Testis (tissue), 3 donors: ENCODE measurements around the gene GFOD1. TPM values are rescaled to one million over a fixed set of nuclear protein-coding genes. Genes with fewer than 3 reads are reported as not detected.
A peak's percentile ranks its signal among the peaks of the same experiment; 100 is the strongest.

Experiments used
- DNase-seq: peaks from one replicate; pipeline ENCODE4 v3.0.0-alpha.2; 2019
- H3K27ac ChIP-seq, 2 donors: fragments of 200-600 bp; sonication (generic); one replicate each; pipeline ENCODE4 v1.5.1; 2019
- H3K27me3 ChIP-seq: fragments of 200-600 bp; sonication (generic); one replicate; pipeline ENCODE4 v1.5.1; 2019
- H3K36me3 ChIP-seq: fragments of 200-600 bp; sonication (generic); one replicate; pipeline ENCODE4 v1.5.1; 2017; ENCODE audit warnings: low read depth; ENCODE audit errors: missing control alignments
- H3K4me1 ChIP-seq: fragments of 200-600 bp; sonication (generic); one replicate; pipeline ENCODE4 v1.5.1; 2019
- H3K4me3 ChIP-seq, 2 donors: fragments of 200-600 bp; sonication (generic); one replicate each; pipeline ENCODE4 v1.5.1; 2017 to 2019
- H3K9me3 ChIP-seq: fragments of 200-600 bp; sonication (generic); one replicate; pipeline ENCODE4 v1.5.1; 2017
- CTCF ChIP-seq, 3 experiments: fragments of 450-650 bp in 2 of 3; fragments of 200-600 bp in 1 of 3; sonication (generic) in 1 of 3; IDR thresholded peaks; one replicate each; pipeline ENCODE4 v1.5.1; 2016 to 2019; ENCODE audit warnings: antibody characterized with exemption in 3 of 3, mild to moderate bottlenecking in 2 of 3, moderate library complexity in 1 of 3
- POLR2A ChIP-seq: fragments of 450-650 bp; IDR thresholded peaks from one replicate; pipeline ENCODE4 v1.6.1; 2017; ENCODE audit warnings: antibody characterized with exemption, mild to moderate bottlenecking, moderate library complexity
- whole genome bisulfite sequencing, 2 donors: methylation state at CpG; one replicate each; pipeline ENCODE4 v1.1.5; 2018; 5-methylcytosine and 5-hydroxymethylcytosine counted together
- intact Hi-C: fragments of 100-400 bp; cut with DNase I; formaldehyde crosslinking; loops from one replicate; pipeline ENCODE4 v1.15.1; 2023; ENCODE audit warnings: low total_unique reads
- polyA plus RNA-seq: library from polyadenylated mRNA; stranded (reverse); fragments of 350-450 nt; fragmentation: Illumina TruSeq; extraction: RNeasy Lipid Tissue Mini Kit (QIAGEN cat#74804); gene quantifications from one replicate; pipeline ENCODE4 v1.2.3, GENCODE V29; 2014; ENCODE audit warnings: low read depth, low replicate concordance; ENCODE audit not compliant: insufficient read depth
- total RNA-seq, 2 donors: library from RNA; depleted of rRNA; stranded (reverse); fragments of >200 nt; gene quantifications; one replicate each; pipeline ENCODE4 v1.2.3, GENCODE V29; 2016

Gene GFOD1
- total and polyA plus RNA-seq, 3 donors from 2014 or later = 2.5 to 5.4 (median 5.0) TPM

GRCh38 chr6:13519839-13520238 is 32.4 kb upstream of the GFOD1 start:
- no peak overlapping the region for H3K27ac ChIP-seq
- H3K36me3 ChIP-seq = no peaks in the 10 kb centered on the region
- WGBS, 2 donors = 92 to 93% methylated on average over 4 of the region's 4 CpGs
- intact Hi-C loops = no loop called here
- no peaks in the 10 kb centered on the region for H3K27me3 ChIP-seq
- no peak overlapping the region for H3K4me3 ChIP-seq
- DNase-seq = no peak
- no peaks in the 10 kb centered on the region for H3K4me1 ChIP-seq
- no peak for TF ChIP-seq CTCF (IDR thresholded peaks at IDR 0.05)
- TF ChIP-seq POLR2A = no peak
- no peaks in the 10 kb centered on the region for H3K9me3 ChIP-seq

GRCh38 chr6:13517116-13517515 is 29.7 kb upstream of the GFOD1 start:
- H3K4me1 ChIP-seq = peaks cover 2% of the 10 kb centered on the region
- H3K27me3 ChIP-seq = no peaks in the 10 kb centered on the region
- 73 to 82% methylated on average over 3 of the region's 3 CpGs for WGBS, 2 donors
- TF ChIP-seq POLR2A (no peak), CTCF (IDR thresholded peaks at IDR 0.05) (no peak)
- H3K4me3 ChIP-seq = no peak overlapping the region
- intact Hi-C loops = no loop called here
- no peaks in the 10 kb centered on the region for H3K9me3 ChIP-seq
- no peak overlapping the region for H3K27ac ChIP-seq
- H3K36me3 ChIP-seq = no peaks in the 10 kb centered on the region
- no peak for DNase-seq

DNA sequence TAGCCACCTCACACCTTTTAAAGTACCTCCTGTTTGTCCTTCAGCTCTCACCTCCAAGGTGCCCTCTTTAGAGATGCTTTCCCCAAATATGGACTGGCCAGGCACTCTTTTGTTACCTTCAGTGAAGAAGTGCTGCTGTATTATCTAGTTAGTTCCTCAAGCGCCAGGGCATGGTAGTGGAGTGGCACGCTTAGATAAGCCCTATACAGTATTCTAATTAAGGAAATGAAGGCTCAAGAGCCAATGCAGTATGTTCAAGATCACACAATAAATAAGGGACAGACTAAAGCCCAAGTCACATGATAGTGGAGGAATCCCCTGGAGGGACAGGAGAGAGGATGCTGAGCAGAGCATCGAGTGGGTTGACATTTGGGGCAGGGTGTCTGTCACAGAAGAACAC is 28.5 kb upstream of the GFOD1 start:
- no peaks in the 10 kb centered on the region for H3K36me3 ChIP-seq
- no peak overlapping the region for H3K27ac ChIP-seq
- intact Hi-C loops = no loop called here
- DNase-seq = no peak
- H3K27me3 ChIP-seq = no peaks in the 10 kb centered on the region
- TF ChIP-seq CTCF (IDR thresholded peaks at IDR 0.05) (no peak), POLR2A (no peak)
- WGBS, 2 donors = 83 to 86% methylated on average over 3 of the region's 3 CpGs
- H3K4me1 ChIP-seq = peaks cover 5% of the 10 kb centered on the region
- H3K9me3 ChIP-seq = no peaks in the 10 kb centered on the region
- H3K4me3 ChIP-seq = no peak overlapping the region

- intact Hi-C loops = no loop called here
- Histone ChIP-seq H3K27me3 (no peaks in the 10 kb centered on the region), H3K27ac (no peak overlapping the region), H3K36me3 (no peaks in the 10 kb centered on the region), H3K4me1 (peaks cover 5% of the 10 kb centered on the region), H3K4me3 (no peak overlapping the region), H3K9me3 (no peaks in the 10 kb centered on the region)
- TF ChIP-seq CTCF (IDR thresholded peaks at IDR 0.05) (no peak), POLR2A (no peak)
- 68 to 72% methylated on average over 16 of the region's 16 CpGs for WGBS, 2 donors
- no peak for DNase-seq
These were observed 26.5 kb upstream of the GFOD1 start for GRCh38 chr6:13513626-13514502.

- Histone ChIP-seq H3K9me3 (no peaks in the 10 kb centered on the region), H3K27me3 (no peaks in the 10 kb centered on the region)
- WGBS, 2 donors = 57 to 77% methylated on average over 9 of the region's 9 CpGs
These were observed 25.5 kb upstream of the GFOD1 start for GRCh38 chr6:13512900-13513299.

More at GRCh38 chr6:13512900-13513299, 25.5 kb upstream of the GFOD1 start:
- Histone ChIP-seq H3K4me3 (no peak overlapping the region), H3K27ac (no peak overlapping the region), H3K36me3 (no peaks in the 10 kb centered on the region), H3K4me1 (peaks cover 5% of the 10 kb centered on the region)
- peak; percentile 77 for DNase-seq
- intact Hi-C loops = no loop called here
- TF ChIP-seq CTCF (IDR thresholded peaks at IDR 0.05) (no peak), POLR2A (no peak)
